PC-9 (cell line): ENCODE results near the gene FAM168A.

Experiments
- EZH2 ChIP-seq: fragments of 200-600 bp; sonication (generic); IDR thresholded peaks from 2 replicates; pipeline ENCODE4 v1.8.0; 2017; ENCODE audit warnings: antibody characterized with exemption, low read depth
- TF ChIP-seq, protein P1 (sequence below): fragments of 200-600 bp; sonication (generic); conservative IDR thresholded peaks from 2 replicates; pipeline ENCODE4 v1.6.1; 2017; ENCODE audit warnings: mixed run types, antibody characterized with exemption, mild to moderate bottlenecking, moderate library complexity

DNA sequence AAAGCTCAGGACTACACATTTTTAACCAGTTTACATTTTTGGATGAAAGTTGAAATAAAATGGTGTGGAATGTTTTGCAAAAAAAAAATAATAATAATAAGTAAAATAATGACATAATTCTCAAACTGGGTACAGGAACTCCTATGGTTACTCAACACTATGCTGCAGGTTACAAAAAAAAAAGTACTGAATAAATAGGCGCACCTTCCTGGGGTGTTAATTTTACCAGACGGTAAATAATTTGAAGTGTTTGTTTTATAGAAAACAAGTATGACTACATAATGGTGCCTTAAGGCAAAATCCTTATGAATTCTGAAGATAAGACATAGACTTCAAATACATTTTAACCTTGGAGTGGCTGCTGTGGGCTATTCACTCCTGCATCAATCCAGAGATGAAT, 145.2 kb downstream of the FAM168A start:
- TF ChIP-seq, protein P1, sequence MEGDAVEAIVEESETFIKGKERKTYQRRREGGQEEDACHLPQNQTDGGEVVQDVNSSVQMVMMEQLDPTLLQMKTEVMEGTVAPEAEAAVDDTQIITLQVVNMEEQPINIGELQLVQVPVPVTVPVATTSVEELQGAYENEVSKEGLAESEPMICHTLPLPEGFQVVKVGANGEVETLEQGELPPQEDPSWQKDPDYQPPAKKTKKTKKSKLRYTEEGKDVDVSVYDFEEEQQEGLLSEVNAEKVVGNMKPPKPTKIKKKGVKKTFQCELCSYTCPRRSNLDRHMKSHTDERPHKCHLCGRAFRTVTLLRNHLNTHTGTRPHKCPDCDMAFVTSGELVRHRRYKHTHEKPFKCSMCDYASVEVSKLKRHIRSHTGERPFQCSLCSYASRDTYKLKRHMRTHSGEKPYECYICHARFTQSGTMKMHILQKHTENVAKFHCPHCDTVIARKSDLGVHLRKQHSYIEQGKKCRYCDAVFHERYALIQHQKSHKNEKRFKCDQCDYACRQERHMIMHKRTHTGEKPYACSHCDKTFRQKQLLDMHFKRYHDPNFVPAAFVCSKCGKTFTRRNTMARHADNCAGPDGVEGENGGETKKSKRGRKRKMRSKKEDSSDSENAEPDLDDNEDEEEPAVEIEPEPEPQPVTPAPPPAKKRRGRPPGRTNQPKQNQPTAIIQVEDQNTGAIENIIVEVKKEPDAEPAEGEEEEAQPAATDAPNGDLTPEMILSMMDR, result no peak
- TF ChIP-seq EZH2, result no peak
